ENCODE data around the gene RBMS1. TPM values are rescaled to one million over a fixed set of nuclear protein-coding genes. Genes with fewer than 3 reads are reported as not detected.

The RBMS1 gene
- polyA plus RNA-seq (ENCODE audit: insufficient read length): 61.3 TPM

DNA sequence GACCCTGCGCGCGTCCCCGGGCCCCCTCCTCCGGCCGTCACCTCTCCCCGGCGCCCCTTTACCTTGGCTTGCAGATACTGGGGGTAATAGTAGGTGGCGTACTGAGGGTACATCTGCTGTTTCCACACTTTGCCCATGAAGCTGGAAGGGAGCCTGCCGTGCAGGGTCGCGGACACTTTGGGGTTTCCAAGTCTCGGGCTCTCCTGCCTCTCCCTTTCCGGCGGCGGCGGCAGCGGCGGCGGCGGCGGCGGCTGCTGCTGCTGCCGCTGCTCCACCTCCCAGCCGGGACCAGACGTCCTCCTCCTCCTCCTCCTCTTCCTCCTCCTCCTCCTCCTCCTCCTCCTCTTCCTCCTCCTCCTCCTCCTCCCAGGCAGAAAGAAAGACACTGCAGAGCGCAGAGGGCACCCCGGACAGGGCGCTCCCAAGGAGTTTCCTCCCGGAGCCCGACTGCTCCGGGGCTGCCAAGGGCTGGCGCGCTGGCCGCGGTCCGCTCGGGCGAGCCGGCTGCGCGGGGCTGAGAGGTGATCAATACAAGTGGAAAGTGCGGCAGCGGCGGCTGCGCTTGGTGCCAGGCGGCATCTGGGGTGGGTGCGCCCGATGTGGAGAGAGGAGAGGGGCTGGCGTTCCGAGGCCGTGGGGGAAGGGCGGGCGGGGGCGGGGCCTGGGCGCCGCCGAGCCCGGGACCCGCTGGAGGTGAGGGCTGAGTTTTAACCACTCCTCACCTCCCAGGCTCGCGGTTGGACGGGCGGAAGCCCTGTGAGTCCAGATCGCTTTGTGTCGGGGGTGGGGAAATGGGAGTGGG lies at the start of gene RBMS1:
RBMS1 (minus strand) TSS at position 581 of the 802 bp plus-strand sequence; CDS start at position 137, 444 bp downstream.
- peak; percentile 59 for DNase-seq

DNA sequence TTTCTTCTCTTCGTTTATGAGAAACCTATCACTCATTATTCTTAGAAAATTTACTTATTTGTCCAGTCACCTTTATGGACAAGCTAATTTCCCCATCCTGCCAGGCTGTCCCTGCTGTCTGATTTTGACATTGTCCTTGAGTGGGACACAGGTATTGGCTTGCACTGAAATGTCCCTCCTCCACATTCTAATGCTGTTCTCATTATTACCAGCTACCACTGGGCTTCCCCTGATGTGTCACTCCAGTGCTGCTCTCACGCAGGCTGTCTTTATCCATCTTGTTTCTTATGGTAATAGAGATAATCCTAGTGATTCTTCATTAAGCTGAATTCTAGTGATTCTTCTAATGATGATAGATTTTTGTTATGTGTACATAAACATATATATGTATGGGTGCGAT lies 48.1 kb upstream of the RBMS1 start:
- DNase-seq: no peak

DNA sequence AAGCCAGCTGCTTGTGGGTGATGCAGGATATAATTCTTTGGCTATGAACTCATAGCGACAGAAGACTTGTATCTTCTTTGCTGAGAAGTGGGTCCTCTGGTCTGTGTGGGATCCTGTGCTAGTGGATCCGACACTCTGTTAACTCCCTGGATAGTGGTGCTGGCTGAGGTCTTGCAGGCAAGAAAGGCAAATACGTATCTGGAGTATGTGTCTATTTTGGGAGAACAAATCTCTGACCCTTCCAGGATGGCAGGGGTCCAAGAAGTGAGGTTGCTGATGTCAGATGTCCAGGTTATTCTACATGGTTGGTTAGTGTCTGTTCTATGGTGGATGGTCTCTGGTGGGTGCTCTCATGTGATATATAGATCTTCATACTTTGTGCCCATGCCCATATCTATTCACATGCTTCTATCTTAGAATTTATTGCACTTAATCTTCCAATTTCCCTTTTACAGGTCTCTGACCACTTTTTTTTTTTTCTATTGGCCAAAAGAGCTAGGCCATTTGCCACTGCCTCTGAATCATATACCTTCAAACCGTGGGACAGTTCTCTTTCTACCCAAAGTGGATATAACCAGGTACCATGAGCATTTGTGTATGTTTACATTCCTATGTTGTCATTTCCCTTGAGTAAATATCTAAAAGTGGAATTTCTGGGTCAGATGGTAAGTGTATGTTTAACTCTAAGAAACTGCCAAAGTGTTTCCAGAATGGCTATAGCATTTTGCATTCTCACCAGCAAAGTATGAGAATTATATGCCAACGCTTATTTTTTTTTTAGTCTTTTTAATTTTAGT lies 45.1 kb upstream of the RBMS1 start:
- DNase-seq: no peak

DNA sequence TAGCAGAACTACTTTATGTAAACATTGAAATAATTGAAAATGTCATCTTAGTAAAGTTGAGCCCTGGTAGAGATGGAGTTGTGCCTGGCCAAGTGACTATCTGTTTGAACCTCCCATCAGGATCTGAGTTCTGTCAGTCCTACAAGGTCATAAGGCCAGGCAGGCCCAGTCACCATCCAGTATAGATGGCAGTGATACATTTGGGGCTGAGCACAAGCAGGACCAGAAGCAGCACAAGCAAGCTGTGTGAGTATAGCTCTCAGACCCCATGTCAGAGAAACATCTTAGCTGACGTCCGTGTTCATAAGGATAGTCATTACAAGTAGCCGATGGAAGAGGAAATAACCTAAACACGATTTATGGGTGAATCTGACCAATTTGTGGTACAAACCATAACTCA lies 44.5 kb upstream of the RBMS1 start:
- DNase-seq: no peak

DNA sequence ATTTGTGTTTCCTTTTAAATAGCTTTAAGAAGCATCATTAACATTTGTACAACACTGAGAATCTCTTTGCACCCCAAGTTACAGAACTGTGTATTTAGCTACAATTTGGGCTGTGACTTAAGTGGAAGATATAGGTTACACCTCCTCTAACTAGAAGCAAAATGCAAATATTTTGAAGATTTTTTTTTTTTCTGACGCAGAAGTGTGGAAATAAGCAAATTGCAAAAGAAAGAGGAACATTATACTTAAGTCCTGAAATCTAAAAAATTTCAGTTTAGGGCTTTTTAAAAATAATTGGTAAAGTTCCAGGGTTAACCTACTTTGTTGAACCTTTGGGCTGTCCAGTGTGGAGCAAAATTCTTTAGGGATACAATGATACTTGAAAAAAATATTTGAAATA lies 41.4 kb upstream of the RBMS1 start:
- no peak for DNase-seq

GRCh38 chr2:160534249-160534648 lies 40.6 kb upstream of the RBMS1 start:
- no peak for DNase-seq

DNA sequence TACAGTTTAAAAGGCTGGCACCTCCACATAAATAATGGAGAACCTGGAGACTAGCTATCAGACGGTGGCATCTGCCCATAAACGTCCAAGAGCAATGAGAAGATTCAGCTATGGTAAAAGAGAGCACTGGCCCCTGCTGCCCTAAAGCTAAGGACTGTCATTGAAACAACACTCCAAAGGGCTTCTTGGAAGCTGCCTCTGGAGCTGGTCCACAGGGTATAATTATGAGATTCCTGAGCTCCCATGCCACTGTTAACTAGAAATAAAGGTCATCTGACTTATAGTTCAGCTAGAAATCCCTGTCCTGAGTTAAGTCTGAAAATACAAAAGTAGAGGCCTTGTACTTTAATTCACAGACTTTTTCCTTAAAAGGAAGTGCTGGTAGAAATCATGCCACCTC lies 39.9 kb upstream of the RBMS1 start:
- DNase-seq: peak; percentile 9

DNA sequence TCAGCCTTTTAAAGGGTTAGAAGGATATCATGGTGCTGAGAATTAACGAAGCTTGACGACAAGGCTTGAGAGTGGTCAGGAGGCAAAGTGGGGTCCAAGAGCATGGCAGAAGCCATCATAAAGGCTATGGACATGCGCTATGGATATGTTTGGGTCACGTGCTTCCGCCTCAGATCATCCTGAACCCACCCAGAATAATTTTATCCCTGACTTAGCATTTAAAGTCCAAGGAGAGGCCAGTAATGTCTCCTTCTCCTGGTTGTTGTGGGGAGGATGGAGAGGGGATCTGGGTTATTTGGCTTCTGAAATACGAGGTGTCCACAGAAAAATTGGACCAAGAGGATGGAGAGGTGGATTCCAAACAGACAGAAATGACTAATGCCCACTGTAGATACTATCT lies 38.8 kb upstream of the RBMS1 start:
- no peak for DNase-seq

GRCh38 chr2:160522951-160523710 lies 29.5 kb upstream of the RBMS1 start:
- DNase-seq: no peak

GRCh38 chr2:160517731-160518130 lies 24.1 kb upstream of the RBMS1 start:
- no peak for DNase-seq

GRCh38 chr2:160516547-160517365 lies 23.1 kb upstream of the RBMS1 start:
- DNase-seq: no peak

DNA sequence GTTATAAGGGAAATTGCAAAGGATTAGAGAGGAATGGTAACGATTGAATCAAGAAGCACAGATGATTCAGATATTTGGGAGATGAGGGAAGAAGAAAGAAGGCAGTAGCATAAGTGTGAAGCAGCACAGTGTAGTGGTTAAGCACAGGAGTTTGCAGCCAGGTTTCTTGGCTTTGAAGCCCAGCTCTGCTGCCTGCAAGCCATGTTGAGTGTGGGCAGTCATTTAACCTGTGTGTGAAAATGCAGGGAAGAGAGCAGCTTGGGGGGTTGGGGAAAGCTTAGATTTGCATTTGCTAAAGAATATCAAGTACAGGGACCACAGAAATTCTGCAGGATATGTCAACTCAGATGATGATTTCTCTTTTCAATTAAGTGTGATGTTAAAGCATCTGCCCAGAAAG lies 21.5 kb upstream of the RBMS1 start:
- no peak for DNase-seq

GRCh38 chr2:160513120-160513519 lies 19.5 kb upstream of the RBMS1 start:
- no peak for DNase-seq

DNA sequence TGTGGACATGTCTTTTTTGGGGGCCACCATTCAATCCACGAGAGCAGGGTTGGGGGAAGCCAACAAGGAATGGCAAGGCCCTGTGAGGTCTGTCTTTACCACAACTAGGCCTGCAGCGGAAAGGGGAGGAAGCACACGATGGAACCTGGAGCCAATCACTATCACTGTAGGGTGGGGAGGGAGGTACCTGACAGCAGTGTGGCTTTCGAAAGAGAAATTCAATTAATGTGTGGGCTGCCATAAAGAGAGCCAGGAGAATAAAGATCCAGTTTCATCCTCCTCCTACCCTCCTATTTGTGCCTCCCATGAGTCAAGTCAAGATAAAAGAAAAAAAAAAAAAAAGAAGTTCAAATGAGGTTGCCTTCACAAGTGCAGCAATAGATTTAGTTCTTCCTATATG lies 18.9 kb upstream of the RBMS1 start:
- no peak for DNase-seq

GRCh38 chr2:160510617-160511016 lies 17.0 kb upstream of the RBMS1 start:
- no peak for DNase-seq

GRCh38 chr2:160509016-160509415 lies 15.4 kb upstream of the RBMS1 start:
- DNase-seq: no peak

DNA sequence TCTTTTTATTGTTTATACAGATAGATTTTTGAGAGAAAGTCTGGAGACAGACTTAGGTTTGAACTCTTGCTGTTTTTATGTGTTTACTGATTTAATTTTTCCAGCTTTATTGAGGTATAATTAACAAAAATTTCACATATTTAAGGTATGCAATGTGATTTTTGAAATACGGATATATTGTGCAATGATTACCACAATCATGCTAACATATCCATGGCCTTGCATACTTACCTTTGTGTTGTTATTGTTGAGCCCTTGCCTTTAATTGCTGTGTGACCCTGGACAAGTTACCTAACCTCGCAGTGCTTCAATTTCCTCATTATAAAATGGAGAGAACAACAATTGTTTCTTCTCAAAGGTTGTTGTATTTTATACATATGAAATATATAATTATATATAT lies 13.9 kb upstream of the RBMS1 start:
- no peak for DNase-seq

DNA sequence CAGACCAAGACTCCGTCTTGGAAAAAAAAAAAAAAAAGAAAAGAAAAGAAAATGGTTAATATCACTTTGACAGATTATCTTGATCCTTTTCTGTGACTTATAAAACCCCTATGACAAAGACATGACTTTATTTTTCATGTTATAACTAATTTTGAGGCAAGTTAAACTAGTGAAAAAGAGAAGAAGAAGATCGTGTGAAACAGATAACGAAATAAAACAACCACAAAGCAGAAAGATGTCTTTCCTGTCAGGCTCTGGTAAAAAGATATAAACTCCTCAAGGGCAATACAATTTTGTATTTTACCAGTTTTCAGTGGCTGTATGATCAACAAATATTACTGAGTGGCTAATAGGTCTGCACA lies 13.4 kb upstream of the RBMS1 start:
- no peak for DNase-seq

DNA sequence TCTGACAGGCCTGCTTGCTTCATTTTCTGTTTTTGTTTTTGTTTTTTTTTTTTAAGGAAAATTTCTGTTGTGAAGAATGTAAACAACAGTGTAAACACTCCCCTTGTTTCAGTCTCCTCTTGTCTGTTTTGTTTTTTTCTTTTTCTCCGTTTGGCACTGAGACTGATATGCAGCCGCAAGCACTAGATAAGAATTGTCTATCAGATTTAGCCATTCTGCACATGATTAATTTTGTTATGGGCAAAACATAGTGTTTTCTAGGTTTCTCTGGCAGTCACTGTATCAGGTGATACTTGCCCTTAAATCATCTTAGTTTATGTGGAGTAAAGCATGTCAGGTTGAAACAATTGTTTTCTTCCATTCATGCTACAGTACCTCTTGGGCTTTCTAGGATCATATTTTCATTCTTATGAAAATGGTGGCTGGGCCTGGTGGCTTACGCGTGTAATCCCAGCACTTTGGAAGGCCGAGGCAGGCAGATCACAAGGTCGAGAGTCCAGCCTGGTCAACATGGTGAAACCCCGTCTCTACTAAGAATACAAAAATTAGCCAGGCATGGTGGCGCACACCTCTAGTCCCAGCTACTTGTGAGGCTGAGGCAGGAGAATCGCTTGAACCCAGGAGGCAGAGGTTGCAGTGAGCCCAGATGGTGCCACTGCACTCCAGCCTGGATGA lies 12.9 kb upstream of the RBMS1 start:
- no peak for DNase-seq

DNA sequence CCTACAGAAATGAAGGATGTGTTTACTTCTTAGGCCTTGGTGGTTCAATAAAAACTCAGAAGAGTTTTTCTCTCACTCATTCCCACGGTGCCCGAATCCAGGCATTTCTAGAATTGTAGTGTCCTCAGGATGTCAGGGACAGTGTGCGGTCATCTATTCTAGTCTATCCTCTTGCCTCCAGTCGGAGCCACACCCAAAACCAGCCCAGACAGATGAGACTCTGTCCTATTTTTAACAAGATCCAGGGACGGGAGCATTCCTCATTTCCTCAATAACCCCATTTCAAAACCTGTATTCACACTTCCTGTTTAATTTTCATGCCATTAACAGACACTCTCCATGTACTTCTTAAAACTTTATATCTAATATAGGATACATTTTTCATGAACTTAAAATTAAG lies 11.6 kb upstream of the RBMS1 start:
- no peak for DNase-seq

DNA sequence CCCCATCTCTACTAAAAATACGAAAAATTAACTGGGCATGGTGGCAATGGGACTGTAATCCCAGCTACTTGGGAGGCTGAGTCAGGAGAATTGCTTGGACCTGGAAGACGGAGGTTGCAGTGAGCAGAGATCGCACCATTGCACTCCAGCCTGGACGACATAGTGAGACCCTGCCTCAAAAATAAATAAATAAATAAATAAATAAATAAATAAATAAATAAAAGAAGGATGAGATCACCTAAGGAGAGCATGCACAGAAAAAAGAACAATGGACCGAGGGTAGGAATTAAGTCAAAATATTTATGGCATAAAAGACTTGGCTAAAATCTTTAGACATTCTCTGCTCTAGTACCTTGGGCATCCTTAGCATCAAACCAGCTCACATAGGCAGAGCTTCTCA lies 8.9 kb upstream of the RBMS1 start:
- no peak for DNase-seq

DNA sequence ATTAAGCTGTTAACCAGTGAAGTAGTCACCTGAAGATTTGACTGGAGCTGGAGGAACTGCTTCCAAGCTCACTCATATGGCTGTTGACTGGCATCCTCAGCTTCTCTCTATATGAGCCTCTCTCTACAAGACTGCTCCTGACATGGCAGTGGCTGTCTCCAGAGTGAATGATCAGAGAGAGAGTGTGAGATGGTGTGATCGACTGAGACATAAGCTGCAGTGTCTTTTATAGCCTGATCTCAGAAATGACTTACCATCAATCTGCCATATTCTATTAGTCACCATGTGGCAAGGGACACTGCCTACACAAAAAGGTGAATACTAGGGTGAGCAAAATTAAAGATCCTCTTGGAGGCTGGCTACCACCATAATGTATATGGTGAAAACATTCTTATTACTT lies 7.8 kb upstream of the RBMS1 start:
- no peak for DNase-seq

Data from hindlimb muscle (tissue), 1 donor.